H9 (cell line): Measurements from ENCODE around the gene PRR7. TPM values are rescaled to one million over a fixed set of nuclear protein-coding genes. Genes with fewer than 3 reads are reported as not detected.
A peak's percentile ranks its signal among the peaks of the same experiment; 100 is the strongest.

ENCODE experiments used
- DNase-seq: peaks from one replicate; pipeline ENCODE4 v3.0.0-alpha.2; 2017
- H2AFZ ChIP-seq: one replicate; pipeline ENCODE4 v1.6.1; 2013; ENCODE audit warnings: mild to moderate bottlenecking, low read length, control low read depth, moderate library complexity
- H2AK5ac ChIP-seq: 2 replicates; pipeline ENCODE4 v1.6.1; 2013; ENCODE audit warnings: low read length, control low read depth, mixed read lengths; ENCODE audit not compliant: insufficient read length
- H2BK120ac ChIP-seq: one replicate; pipeline ENCODE4 v1.6.1; 2013; ENCODE audit warnings: low read depth, mild to moderate bottlenecking, low read length, control low read depth, inconsistent platforms; ENCODE audit not compliant: poor library complexity, severe bottlenecking
- H2BK12ac ChIP-seq: 2 replicates; pipeline ENCODE4 v1.6.1; 2013; ENCODE audit warnings: low read length, control low read depth, mixed read lengths, low read depth; ENCODE audit not compliant: insufficient read length
- H2BK15ac ChIP-seq: 2 replicates; pipeline ENCODE4 v1.6.1; 2013; ENCODE audit warnings: low read depth, low read length, control low read depth
- H2BK20ac ChIP-seq: one replicate; pipeline ENCODE4 v1.6.1; 2013; ENCODE audit warnings: low read depth, mild to moderate bottlenecking, low read length, control low read depth, inconsistent platforms; ENCODE audit not compliant: poor library complexity, severe bottlenecking
- H2BK5ac ChIP-seq: 2 replicates; pipeline ENCODE4 v1.6.1; 2013; ENCODE audit warnings: low read length, control low read depth, mixed read lengths; ENCODE audit not compliant: insufficient read length
- H3K14ac ChIP-seq: 2 replicates; pipeline ENCODE4 v1.6.1; 2013; ENCODE audit warnings: low read length, control low read depth; ENCODE audit not compliant: insufficient read depth
- H3K18ac ChIP-seq: 2 replicates; pipeline ENCODE4 v1.6.1; 2013; ENCODE audit warnings: low read depth, mild to moderate bottlenecking, mixed read lengths, low read length, control low read depth; ENCODE audit not compliant: insufficient read length
- H3K23ac ChIP-seq: 2 replicates; pipeline ENCODE4 v1.6.1; 2013; ENCODE audit warnings: low read length, control low read depth, mixed read lengths, low read depth; ENCODE audit not compliant: insufficient read length
- H3K23me2 ChIP-seq: 2 replicates; pipeline ENCODE4 v1.6.1; 2013; ENCODE audit warnings: low read depth, mild to moderate bottlenecking, mixed read lengths, low read length, control low read depth; ENCODE audit not compliant: insufficient read length, poor library complexity, severe bottlenecking
- H3K27ac ChIP-seq: 2 replicates; pipeline ENCODE4 v1.5.1; 2013; ENCODE audit warnings: low read length, control low read depth, mixed read lengths, low read depth; ENCODE audit not compliant: insufficient read length
- H3K27me3 ChIP-seq: 2 replicates; pipeline ENCODE4 v1.6.1; 2013; ENCODE audit warnings: low read length, control low read depth, inconsistent platforms; ENCODE audit not compliant: insufficient read depth
- H3K4ac ChIP-seq: 2 replicates; pipeline ENCODE4 v1.6.1; 2013; ENCODE audit warnings: low read depth, mild to moderate bottlenecking, control low read depth, inconsistent platforms, low read length, moderate library complexity
- H3K4me1 ChIP-seq: 2 replicates; pipeline ENCODE4 v1.6.1; 2013; ENCODE audit warnings: low read length, control low read depth, inconsistent platforms; ENCODE audit not compliant: insufficient read depth
- H3K4me2 ChIP-seq: 2 replicates; pipeline ENCODE4 v1.6.1; 2013; ENCODE audit warnings: low read length, control low read depth, mixed read lengths; ENCODE audit not compliant: insufficient read length, insufficient read depth
- H3K56ac ChIP-seq: 2 replicates; pipeline ENCODE4 v1.6.1; 2013; ENCODE audit warnings: low read depth, mild to moderate bottlenecking, mixed read lengths, low read length, control low read depth; ENCODE audit not compliant: insufficient read length
- H3K79me1 ChIP-seq: 2 replicates; pipeline ENCODE4 v1.6.1; 2013; ENCODE audit warnings: low read depth, mild to moderate bottlenecking, moderate library complexity, low read length, control low read depth, inconsistent platforms; ENCODE audit not compliant: insufficient read depth, poor library complexity, severe bottlenecking
- H3K79me2 ChIP-seq: 2 replicates; pipeline ENCODE4 v1.6.1; 2013; ENCODE audit warnings: low read length, control low read depth, inconsistent platforms; ENCODE audit not compliant: insufficient read depth
- H3K9ac ChIP-seq: 2 replicates; pipeline ENCODE4 v1.6.1; 2013; ENCODE audit warnings: low read length, control low read depth, mixed read lengths; ENCODE audit not compliant: insufficient read length; ENCODE audit errors: extremely low read depth
- H3K9me3 ChIP-seq: one replicate; pipeline ENCODE4 v1.6.1; 2013; ENCODE audit warnings: low read depth, low read length, inconsistent platforms; ENCODE audit not compliant: control insufficient read depth
- H3T11ph ChIP-seq: one replicate; pipeline ENCODE4 v1.6.1; 2013; ENCODE audit warnings: mild to moderate bottlenecking, low read length, control low read depth, inconsistent platforms
- H4K20me1 ChIP-seq: one replicate; pipeline ENCODE4 v1.6.1; 2013; ENCODE audit not compliant: control insufficient read depth, insufficient read length, insufficient read depth
- H4K5ac ChIP-seq: 2 replicates; pipeline ENCODE4 v1.6.1; 2013; ENCODE audit warnings: low read depth, mild to moderate bottlenecking, mixed read lengths, low read length, control low read depth; ENCODE audit not compliant: insufficient read length
- H4K8ac ChIP-seq: replicated peaks from 2 replicates; pipeline ENCODE4 v1.6.1; 2013; ENCODE audit warnings: low read length, control low read depth, mixed read lengths, low read depth; ENCODE audit not compliant: insufficient read length
- H4K91ac ChIP-seq: 2 replicates; pipeline ENCODE4 v1.6.1; 2013; ENCODE audit warnings: low read depth, mild to moderate bottlenecking, moderate library complexity, mixed read lengths, low read length, control low read depth; ENCODE audit not compliant: insufficient read length
- H3K27ac Mint-ChIP-seq, 3 experiments: 2 replicates in 2 of 3; 3 replicates in 1 of 3; pipeline ENCODE4 v1.8.0; 2020 to 2021; ENCODE audit warnings: mixed read lengths in 3 of 3, mild to moderate bottlenecking in 1 of 3, moderate library complexity in 1 of 3
- H3K27me3 Mint-ChIP-seq: 2 replicates; pipeline ENCODE4 v1.8.0; 2021; ENCODE audit warnings: low read depth, mild to moderate bottlenecking, moderate library complexity, mixed read lengths
- H3K36me3 Mint-ChIP-seq, 3 experiments: 2 replicates in 2 of 3; 3 replicates in 1 of 3; pipeline ENCODE4 v1.8.0; 2020 to 2021; ENCODE audit warnings: low read depth in 3 of 3, mixed read lengths in 3 of 3; ENCODE audit not compliant: insufficient read depth in 1 of 3
- H3K4me1 Mint-ChIP-seq, 2 experiments: 2 replicates each; pipeline ENCODE4 v1.8.0; 2020; ENCODE audit warnings: mixed read lengths in 2 of 2
- H3K4me3 Mint-ChIP-seq, 2 experiments: 2 replicates in 1 of 2; 3 replicates in 1 of 2; pipeline ENCODE4 v1.8.0; 2020 to 2021; ENCODE audit warnings: mild to moderate bottlenecking in 2 of 2, mixed read lengths in 2 of 2, moderate library complexity in 1 of 2
- H3K9me3 Mint-ChIP-seq, 2 experiments: 2 replicates in 1 of 2; 3 replicates in 1 of 2; pipeline ENCODE4 v1.8.0; 2020; ENCODE audit warnings: mild to moderate bottlenecking in 2 of 2, mixed read lengths in 2 of 2, moderate library complexity in 1 of 2
- CTCF ChIP-seq: fragments of 200-600 bp; sonication (generic); conservative IDR thresholded peaks from 3 replicates; pipeline ENCODE4 v1.8.0; 2021; ENCODE audit warnings: antibody characterized with exemption, mild to moderate bottlenecking
- WGBS: extraction: QIAGEN DNeasy Blood & Tissue Kit; methylation state at CpG from one replicate; pipeline ENCODE4 v1.1.7; 2013; ENCODE audit warnings: missing lambda C conversion rate, low lambda C conversion rate, mixed read lengths; ENCODE audit not compliant: insufficient read length; ENCODE audit errors: extremely low coverage; 5-methylcytosine and 5-hydroxymethylcytosine counted together
- total RNA-seq: library from RNA; stranded (reverse); gene quantifications from 2 replicates; pipeline ENCODE4 v1.2.1, GENCODE V29; 2021

The PRR7 gene
- total RNA-seq, 1 experiment from 2014 or later = 9.6 TPM

GRCh38 chr5:177437623-177438022, 9.0 kb upstream of the PRR7 start:
- Histone ChIP-seq H3K79me1 (no peaks in the 10 kb centered on the region), H2AFZ (no peak overlapping the region), H2BK12ac (no peak overlapping the region), H3K14ac (no peak overlapping the region), H3K9ac (no peak overlapping the region), H3K9me3 (no peaks in the 10 kb centered on the region), H4K8ac (no peak overlapping the region), H3K79me2 (no peaks in the 10 kb centered on the region), H4K5ac (no peak overlapping the region), H2BK20ac (no peak overlapping the region), H3K4me2 (no peak overlapping the region), H3K23me2 (no peaks in the 10 kb centered on the region), H3K27me3 (no peaks in the 10 kb centered on the region), H2AK5ac (no peak overlapping the region), H4K20me1 (peaks cover 2% of the 10 kb centered on the region), H2BK120ac (no peak overlapping the region), H3T11ph (no peak overlapping the region), H3K4me1 (no peaks in the 10 kb centered on the region), H2BK15ac (no peak overlapping the region), H4K91ac (no peak overlapping the region), H3K56ac (no peak overlapping the region), H3K18ac (no peak overlapping the region), H3K27ac (no peak overlapping the region), H2BK5ac (no peak overlapping the region), H3K23ac (no peak overlapping the region), H3K4ac (no peak overlapping the region)
- H3K27me3 Mint-ChIP-seq = peaks cover 3% of the 10 kb centered on the region
- WGBS = no CpG with 5 or more reads among the region's 4 CpGs
- H3K9me3 Mint-ChIP-seq = peaks cover 0 to 3% of the 10 kb centered on the region in 2 experiments; a peak in 1 of 5 replicates
- no peak overlapping the region; a peak in 1 of 7 replicates for H3K27ac Mint-ChIP-seq
- DNase-seq = peak; percentile 27
- TF ChIP-seq CTCF = no peak
- H3K4me3 Mint-ChIP-seq = no peak overlapping the region; a peak in 1 of 5 replicates
- H3K4me1 Mint-ChIP-seq = peaks cover 14 to 25% of the 10 kb centered on the region in 2 experiments
- H3K36me3 Mint-ChIP-seq = peaks cover 26 to 81% (median 65%) of the 10 kb centered on the region in 3 experiments
